ENCODE measurements around the gene TBXA2R.
"Not testable (repeated sequence)": the region's sequence is repeated elsewhere in the genome, so short reads cannot be mapped to it uniquely, and the experiment has no call there.

TBXA2R gene

DNA sequence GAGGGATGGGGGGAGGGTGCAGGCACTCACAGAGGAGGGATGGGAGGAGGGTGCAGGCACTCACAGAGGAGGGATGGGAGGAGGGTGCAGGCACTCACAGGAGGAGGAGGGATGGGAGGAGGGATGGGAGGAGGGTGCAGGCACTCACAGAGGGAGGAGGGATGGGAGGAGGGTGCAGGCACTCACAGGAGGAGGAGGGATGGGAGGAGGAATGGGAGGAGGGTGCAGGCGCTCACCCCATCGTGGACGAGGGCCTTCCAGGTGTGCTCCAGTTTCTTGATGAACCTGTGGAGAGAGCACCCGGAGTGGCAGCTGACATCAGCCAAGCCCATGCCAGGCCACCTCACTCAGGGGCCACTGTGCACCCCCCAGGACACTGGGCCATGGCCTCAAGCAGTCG lies 40.4 kb upstream of the TBXA2R start:
- not testable (repeated sequence) for H3K4me3 ChIP-seq (ENCODE audit: extremely low read depth, insufficient read depth, low read length, poor library complexity, severe bottlenecking); H3K27ac ChIP-seq (ENCODE audit: low read depth, low read length, severe bottlenecking); H3K9me3 ChIP-seq (ENCODE audit: control insufficient read depth, low read length); H3K4me1 ChIP-seq (ENCODE audit: control insufficient read depth, insufficient read depth, low read length, poor library complexity, severe bottlenecking)
- H3K36me3 ChIP-seq (ENCODE audit: control insufficient read depth, insufficient read depth, low read length), result peaks cover 54% of the 10 kb centered on the region
- 92 to 94% methylated on average over 4 to 5 of the region's 5 CpGs for WGBS, 2 experiments (ENCODE audit: insufficient coverage in 2 of 2)

DNA sequence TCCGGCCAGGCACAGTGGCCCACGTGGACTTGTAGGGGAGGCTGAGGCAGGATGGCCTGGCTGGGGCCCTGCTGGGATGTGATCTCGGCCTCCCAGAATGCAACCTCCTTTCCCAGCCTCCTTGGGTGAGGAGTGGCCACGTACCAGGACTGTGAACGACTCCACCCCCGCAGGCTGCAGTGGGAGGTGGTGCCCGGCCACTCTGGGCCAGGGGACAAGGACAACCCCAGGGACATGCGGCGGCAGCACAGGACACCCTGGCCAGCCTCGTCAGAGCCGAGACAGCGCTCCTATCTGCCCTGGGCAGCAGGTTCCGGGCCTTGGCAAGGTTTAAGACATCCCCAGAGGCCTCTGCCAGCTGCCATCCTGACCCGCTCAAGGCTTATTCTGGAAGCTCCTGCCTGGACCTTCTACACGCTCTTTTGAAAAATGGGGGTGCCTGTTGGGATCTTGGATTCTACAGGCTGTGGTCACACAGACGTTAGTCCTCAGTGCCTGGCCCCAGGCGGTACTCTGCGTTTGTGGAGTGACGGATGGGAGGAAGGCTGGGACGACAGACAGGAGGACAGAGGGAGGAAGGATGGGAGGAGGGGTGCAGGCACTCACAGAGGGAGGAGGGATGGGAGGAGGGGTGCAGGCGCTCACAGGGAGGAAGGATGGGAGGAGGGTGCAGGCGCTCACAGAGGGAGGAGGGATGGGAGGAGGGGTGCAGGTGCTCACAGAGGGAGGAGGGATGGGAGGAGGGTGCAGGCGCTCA lies 39.8 kb upstream of the TBXA2R start:
- H3K4me3 ChIP-seq (ENCODE audit: extremely low read depth, insufficient read depth, low read length, poor library complexity, severe bottlenecking), result no peak overlapping the region
- H3K9me3 ChIP-seq (ENCODE audit: control insufficient read depth, low read length), result no peaks in the 10 kb centered on the region
- H3K4me1 ChIP-seq (ENCODE audit: control insufficient read depth, insufficient read depth, low read length, poor library complexity, severe bottlenecking), result no peaks in the 10 kb centered on the region
- H3K27ac ChIP-seq (ENCODE audit: low read depth, low read length, severe bottlenecking), result no peak overlapping the region
- H3K36me3 ChIP-seq (ENCODE audit: control insufficient read depth, insufficient read depth, low read length), result peaks cover 54% of the 10 kb centered on the region
- WGBS, 2 experiments (ENCODE audit: insufficient coverage in 2 of 2), result 91 to 97% methylated on average over 21 of the region's 23 CpGs

DNA sequence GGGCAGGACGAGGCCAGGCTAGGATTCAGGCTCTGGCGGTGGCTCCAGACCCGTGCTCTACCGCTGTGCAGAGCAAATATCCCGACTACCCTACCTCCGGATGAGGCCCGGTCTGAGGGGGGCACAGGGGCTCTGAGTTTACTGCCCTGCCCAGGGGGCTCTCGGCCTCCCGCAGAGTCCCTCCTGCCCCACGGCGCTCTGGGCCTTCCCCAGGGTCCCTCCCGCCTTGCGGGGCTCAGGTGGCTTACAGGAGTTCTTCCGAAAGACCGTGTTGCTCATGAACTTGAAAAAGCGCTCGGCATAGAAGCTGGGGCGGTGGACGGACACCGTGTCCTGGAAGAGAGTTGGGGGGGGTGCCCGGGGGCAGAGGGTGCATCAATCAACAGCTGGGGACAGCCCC lies 39.1 kb upstream of the TBXA2R start:
- WGBS, 2 experiments (ENCODE audit: insufficient coverage in 2 of 2), result 94% methylated on average over 15 to 21 of the region's 21 CpGs
- H3K36me3 ChIP-seq (ENCODE audit: control insufficient read depth, insufficient read depth, low read length), result peaks cover 56% of the 10 kb centered on the region
- no peak overlapping the region for H3K4me3 ChIP-seq (ENCODE audit: extremely low read depth, insufficient read depth, low read length, poor library complexity, severe bottlenecking)

DNA sequence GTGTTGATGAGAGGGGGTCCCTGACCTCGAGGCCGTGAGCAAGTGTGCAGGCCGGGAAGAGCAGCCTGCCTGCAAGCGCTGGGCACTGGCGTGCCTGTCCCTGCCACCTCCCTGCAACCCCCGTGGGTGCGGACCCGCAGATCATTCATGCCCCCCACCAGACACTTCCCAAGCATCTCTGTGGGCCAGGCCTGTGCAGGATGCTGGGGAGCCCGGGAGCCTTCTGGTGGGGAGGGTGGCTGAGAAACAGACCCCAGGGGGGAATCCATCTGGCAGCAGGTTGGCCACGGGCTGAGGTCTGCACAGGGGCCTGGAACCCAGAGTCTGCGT lies 38.4 kb upstream of the TBXA2R start:
- WGBS, 2 experiments (ENCODE audit: insufficient coverage in 2 of 2), result 84 to 95% methylated on average over 6 to 9 of the region's 11 CpGs
- Histone ChIP-seq H3K4me3 (ENCODE audit: extremely low read depth, insufficient read depth, low read length, poor library complexity, severe bottlenecking) (no peak overlapping the region), H3K36me3 (ENCODE audit: control insufficient read depth, insufficient read depth, low read length) (peaks cover 56% of the 10 kb centered on the region), H3K9me3 (ENCODE audit: control insufficient read depth, low read length) (no peaks in the 10 kb centered on the region), H3K27ac (ENCODE audit: low read depth, low read length, severe bottlenecking) (no peak overlapping the region), H3K4me1 (ENCODE audit: control insufficient read depth, insufficient read depth, low read length, poor library complexity, severe bottlenecking) (no peaks in the 10 kb centered on the region)

More for the DNA sequence above, 39.1 kb upstream of the TBXA2R start:
- Histone ChIP-seq H3K4me1 (ENCODE audit: control insufficient read depth, insufficient read depth, low read length, poor library complexity, severe bottlenecking) (no peaks in the 10 kb centered on the region), H3K27ac (ENCODE audit: low read depth, low read length, severe bottlenecking) (no peak overlapping the region), H3K9me3 (ENCODE audit: control insufficient read depth, low read length) (no peaks in the 10 kb centered on the region)

- H3K9me3 ChIP-seq (ENCODE audit: control insufficient read depth, low read length), result no peaks in the 10 kb centered on the region
- no peak overlapping the region for H3K4me3 ChIP-seq (ENCODE audit: extremely low read depth, insufficient read depth, low read length, poor library complexity, severe bottlenecking)
- no peak overlapping the region for H3K27ac ChIP-seq (ENCODE audit: low read depth, low read length, severe bottlenecking)
- peaks cover 61% of the 10 kb centered on the region for H3K36me3 ChIP-seq (ENCODE audit: control insufficient read depth, insufficient read depth, low read length)
- WGBS, 2 experiments (ENCODE audit: insufficient coverage in 2 of 2), result 95 to 96% methylated on average over 12 to 19 of the region's 19 CpGs
- no peaks in the 10 kb centered on the region for H3K4me1 ChIP-seq (ENCODE audit: control insufficient read depth, insufficient read depth, low read length, poor library complexity, severe bottlenecking)
These were observed 37.8 kb upstream of the TBXA2R start for GRCh38 chr19:3644351-3645066.

GRCh38 chr19:3643674-3644313 lies 37.1 kb upstream of the TBXA2R start:
- Histone ChIP-seq H3K36me3 (ENCODE audit: control insufficient read depth, insufficient read depth, low read length) (peaks cover 68% of the 10 kb centered on the region), H3K9me3 (ENCODE audit: control insufficient read depth, low read length) (no peaks in the 10 kb centered on the region), H3K27ac (ENCODE audit: low read depth, low read length, severe bottlenecking) (no peak overlapping the region), H3K4me3 (ENCODE audit: extremely low read depth, insufficient read depth, low read length, poor library complexity, severe bottlenecking) (no peak overlapping the region), H3K4me1 (ENCODE audit: control insufficient read depth, insufficient read depth, low read length, poor library complexity, severe bottlenecking) (no peaks in the 10 kb centered on the region)
- WGBS, 2 experiments (ENCODE audit: insufficient coverage in 2 of 2), result 92 to 95% methylated on average over 12 to 26 of the region's 28 CpGs

DNA sequence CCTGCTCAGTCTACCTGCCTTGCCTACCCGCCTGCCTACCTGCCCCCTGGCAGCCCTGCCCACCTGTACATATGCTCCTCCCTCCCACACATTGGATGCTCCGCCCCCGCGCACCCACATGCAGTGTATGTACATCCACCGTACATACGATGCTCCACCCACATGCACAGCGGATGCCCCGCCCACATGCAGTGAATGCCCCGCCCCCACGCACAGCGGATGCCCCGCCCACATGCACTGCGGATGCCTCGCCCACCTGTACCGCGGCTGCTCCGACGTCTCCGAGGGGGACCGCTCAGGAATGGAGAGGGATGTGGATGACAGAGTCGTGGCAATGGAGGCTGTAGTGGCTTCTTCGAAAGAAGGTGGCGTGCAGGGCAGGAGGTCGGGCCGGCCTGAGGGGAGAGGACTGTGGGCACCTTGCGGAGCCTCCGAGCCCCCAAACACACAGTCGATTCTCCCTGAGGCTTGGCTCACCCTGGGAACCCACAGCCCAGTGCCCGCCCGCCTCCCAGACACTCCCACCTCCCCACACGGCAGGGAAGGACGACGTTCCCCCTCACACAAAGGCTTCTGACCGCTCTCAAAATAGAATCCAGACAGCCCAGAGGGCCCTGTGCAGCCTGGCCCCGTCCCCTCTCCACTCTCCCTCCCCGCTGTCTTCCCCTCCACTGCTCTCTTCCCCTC lies 36.5 kb upstream of the TBXA2R start:
- peaks cover 65% of the 10 kb centered on the region for H3K36me3 ChIP-seq (ENCODE audit: control insufficient read depth, insufficient read depth, low read length)
- no peak overlapping the region for H3K4me3 ChIP-seq (ENCODE audit: extremely low read depth, insufficient read depth, low read length, poor library complexity, severe bottlenecking)
- no peaks in the 10 kb centered on the region for H3K9me3 ChIP-seq (ENCODE audit: control insufficient read depth, low read length)
- WGBS, 2 experiments (ENCODE audit: insufficient coverage in 2 of 2), result 90 to 91% methylated on average over 31 to 36 of the region's 36 CpGs
- H3K27ac ChIP-seq (ENCODE audit: low read depth, low read length, severe bottlenecking), result no peak overlapping the region
- H3K4me1 ChIP-seq (ENCODE audit: control insufficient read depth, insufficient read depth, low read length, poor library complexity, severe bottlenecking), result no peaks in the 10 kb centered on the region

DNA sequence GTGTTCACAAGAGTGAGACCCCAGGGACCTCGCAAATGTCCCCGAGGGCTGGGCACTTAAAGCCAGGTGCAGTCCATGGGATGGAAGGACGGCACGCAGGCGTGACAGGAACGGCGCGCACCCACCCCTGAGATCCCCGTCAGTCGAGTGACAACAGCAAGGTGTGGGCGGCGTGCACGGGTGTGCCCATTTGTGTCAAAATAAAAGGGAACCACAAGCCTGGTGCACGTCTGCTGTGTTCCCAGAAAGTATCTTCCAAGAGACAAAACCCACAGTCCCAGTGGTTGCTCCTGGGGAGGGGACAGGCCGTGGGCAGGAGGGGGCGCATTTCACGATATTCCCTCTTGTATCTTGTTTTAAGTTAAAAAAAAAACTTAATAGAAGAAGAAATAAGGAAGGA lies 35.6 kb upstream of the TBXA2R start:
- H3K9me3 ChIP-seq (ENCODE audit: control insufficient read depth, low read length), result no peaks in the 10 kb centered on the region
- no peak overlapping the region for H3K27ac ChIP-seq (ENCODE audit: low read depth, low read length, severe bottlenecking)
- no peak overlapping the region for H3K4me3 ChIP-seq (ENCODE audit: extremely low read depth, insufficient read depth, low read length, poor library complexity, severe bottlenecking)
- WGBS, 2 experiments (ENCODE audit: insufficient coverage in 2 of 2), result 93 to 99% methylated on average over 14 of the region's 17 CpGs
- H3K36me3 ChIP-seq (ENCODE audit: control insufficient read depth, insufficient read depth, low read length), result peaks cover 60% of the 10 kb centered on the region
- no peaks in the 10 kb centered on the region for H3K4me1 ChIP-seq (ENCODE audit: control insufficient read depth, insufficient read depth, low read length, poor library complexity, severe bottlenecking)

- H3K4me1 ChIP-seq (ENCODE audit: control insufficient read depth, insufficient read depth, low read length, poor library complexity, severe bottlenecking), result no peaks in the 10 kb centered on the region
- WGBS, 2 experiments (ENCODE audit: insufficient coverage in 2 of 2), result 93 to 95% methylated on average over 23 to 26 of the region's 28 CpGs
- no peak overlapping the region for H3K4me3 ChIP-seq (ENCODE audit: extremely low read depth, insufficient read depth, low read length, poor library complexity, severe bottlenecking)
- H3K36me3 ChIP-seq (ENCODE audit: control insufficient read depth, insufficient read depth, low read length), result peaks cover 58% of the 10 kb centered on the region
- no peaks in the 10 kb centered on the region for H3K9me3 ChIP-seq (ENCODE audit: control insufficient read depth, low read length)
- no peak overlapping the region for H3K27ac ChIP-seq (ENCODE audit: low read depth, low read length, severe bottlenecking)
These were observed 35.0 kb upstream of the TBXA2R start for GRCh38 chr19:3641515-3642269.

DNA sequence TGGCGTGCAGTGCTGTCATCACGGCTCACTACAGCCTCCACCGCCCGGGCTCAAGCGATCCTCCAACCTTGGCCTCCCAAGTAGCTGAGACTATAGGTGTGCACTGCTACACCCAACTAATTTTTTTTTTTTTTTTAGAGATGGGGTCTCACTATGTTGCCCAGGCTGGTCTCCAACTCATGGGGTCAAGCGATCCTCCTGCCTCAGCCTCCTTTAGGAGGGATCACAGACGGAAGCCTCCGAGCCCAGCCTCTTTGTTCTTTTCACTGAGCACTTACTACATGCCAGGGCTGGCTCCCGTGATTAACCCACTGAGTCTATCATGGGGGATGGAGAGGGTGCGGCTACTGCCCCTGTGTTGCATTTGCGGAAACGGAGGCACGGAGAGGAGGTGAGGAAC lies 32.8 kb upstream of the TBXA2R start:
- H3K4me3 ChIP-seq (ENCODE audit: extremely low read depth, insufficient read depth, low read length, poor library complexity, severe bottlenecking), result no peak overlapping the region
- no peaks in the 10 kb centered on the region for H3K9me3 ChIP-seq (ENCODE audit: control insufficient read depth, low read length)
- WGBS, 2 experiments (ENCODE audit: insufficient coverage in 2 of 2), result 94 to 98% methylated on average over 8 to 12 of the region's 13 CpGs
- H3K4me1 ChIP-seq (ENCODE audit: control insufficient read depth, insufficient read depth, low read length, poor library complexity, severe bottlenecking), result no peaks in the 10 kb centered on the region
- no peak overlapping the region for H3K27ac ChIP-seq (ENCODE audit: low read depth, low read length, severe bottlenecking)
- H3K36me3 ChIP-seq (ENCODE audit: control insufficient read depth, insufficient read depth, low read length), result peaks cover 42% of the 10 kb centered on the region
